Sigmoid colon (tissue), 7 donors: ENCODE measurements around the gene BTBD19. TPM values are rescaled to one million over a fixed set of nuclear protein-coding genes. Genes with fewer than 3 reads are reported as not detected.

Experiments
- DNase-seq: peaks from one replicate; pipeline ENCODE4 v3.0.0-alpha.2; 2019
- H3K27ac ChIP-seq, 4 donors: fragments of 200-600 bp; sonication (generic); one replicate each; pipeline ENCODE4 v1.5.1; 2016 to 2019; ENCODE audit warnings: mild to moderate bottlenecking in 1 of 4
- H3K27me3 ChIP-seq, 3 donors: fragments of 200-600 bp; sonication (generic); one replicate each; pipeline ENCODE4 v1.5.1; 2019; ENCODE audit warnings: mild to moderate bottlenecking in 1 of 3
- H3K36me3 ChIP-seq, 4 donors: fragments of 200-600 bp; sonication (generic); one replicate each; pipeline ENCODE4 v1.5.1; 2016 to 2019
- H3K4me1 ChIP-seq, 4 donors: fragments of 200-600 bp; sonication (generic); one replicate each; pipeline ENCODE4 v1.5.1; 2017 to 2019
- H3K4me3 ChIP-seq, 4 donors: fragments of 200-600 bp; sonication (generic); one replicate each; pipeline ENCODE4 v1.5.1; 2017 to 2019; ENCODE audit warnings: mild to moderate bottlenecking in 2 of 4, moderate library complexity in 1 of 4
- H3K9me3 ChIP-seq, 4 donors: fragments of 200-600 bp in 3 of 4; sonication (generic) in 3 of 4; one replicate each; pipeline versions ENCODE4 v1.5.1 to v1.6.1; 2013 to 2019
- CTCF ChIP-seq, 4 experiments: fragments of 450-650 bp in 3 of 4; fragments of 200-600 bp in 1 of 4; IDR thresholded peaks; one replicate each; pipeline ENCODE4 v1.5.1; 2016 to 2019; ENCODE audit warnings: antibody characterized with exemption in 4 of 4, mild to moderate bottlenecking in 3 of 4, moderate library complexity in 2 of 4
- EP300 ChIP-seq, 4 donors: sonication (generic); formaldehyde crosslinking; IDR thresholded peaks; one replicate each; pipeline ENCODE4 v1.6.1; 2017; ENCODE audit warnings: antibody characterized with exemption in 4 of 4
- POLR2A ChIP-seq, 2 donors: fragments of 450-650 bp; IDR thresholded peaks; one replicate each; pipeline ENCODE4 v1.6.1; 2016; ENCODE audit warnings: antibody characterized with exemption in 2 of 2, mild to moderate bottlenecking in 2 of 2, moderate library complexity in 2 of 2
- POLR2AphosphoS5 ChIP-seq, 4 donors: sonication (generic); formaldehyde crosslinking; IDR thresholded peaks; one replicate each; pipeline ENCODE4 v1.6.1; 2017; ENCODE audit warnings: antibody characterized with exemption in 4 of 4
- WGBS, 2 donors: extraction: QIAGEN DNeasy Blood & Tissue Kit; methylation state at CpG; one replicate each; pipeline ENCODE4 v1.1.7; 2013; 5-methylcytosine and 5-hydroxymethylcytosine counted together
- intact Hi-C: fragments of 100-400 bp; cut with DNase I; formaldehyde crosslinking; loops from one replicate; pipeline ENCODE4 v1.15.1; 2023
- polyA plus RNA-seq, 3 donors: library from polyadenylated mRNA; stranded (reverse); fragments of 200-250 nt; gene quantifications; one replicate each; pipeline ENCODE4 v1.2.3, GENCODE V29; 2013
- total RNA-seq, 4 donors: library from RNA; depleted of rRNA; stranded (reverse); fragments of >200 nt; gene quantifications; one replicate each; pipeline ENCODE4 v1.1.0, GENCODE V29; 2016
- donor health status: healthy with polysubstance abuse.
- donor health status: Bipolar disorder and iron deficiency.
- donor health status: healthy.

BTBD19 gene
- total and polyA plus RNA-seq, 7 donors, result 0.60 to 9.4 (median 2.8) TPM; not detected in 1

- Histone ChIP-seq H3K36me3 (peaks cover 0 to 10% (median 0%) of the 10 kb centered on the region in 4 donors), H3K27ac (no peak overlapping the region), H3K27me3 (no peaks in the 10 kb centered on the region), H3K4me3 (no peak overlapping the region), H3K4me1 (no peaks in the 10 kb centered on the region), H3K9me3 (no peaks in the 10 kb centered on the region)
- intact Hi-C loops, result no loop called here
- WGBS, 2 donors, result 77 to 87% methylated on average over 2 of the region's 2 CpGs
- DNase-seq, result no peak
- TF ChIP-seq EP300 (IDR thresholded peaks at IDR 0.05) (no peak), CTCF (IDR thresholded peaks at IDR 0.05) (no peak), POLR2AphosphoS5 (IDR thresholded peaks at IDR 0.05) (no peak)
Measured at GRCh38 chr1:44849575-44850132, 41.3 kb downstream of the BTBD19 start.

- DNase-seq, result no peak
- H3K9me3 ChIP-seq, result no peaks in the 10 kb centered on the region
- H3K4me1 ChIP-seq, result no peaks in the 10 kb centered on the region
- no peaks in the 10 kb centered on the region for H3K27me3 ChIP-seq
- H3K4me3 ChIP-seq, result no peak overlapping the region
- peaks cover 0 to 10% (median 0%) of the 10 kb centered on the region in 4 donors for H3K36me3 ChIP-seq
- no peak overlapping the region for H3K27ac ChIP-seq
- intact Hi-C loops, result no loop called here
- WGBS, 2 donors, result 94 to 95% methylated on average over 1 of the region's 1 CpG
- TF ChIP-seq POLR2A (IDR thresholded peaks at IDR 0.05) (no peak), EP300 (IDR thresholded peaks at IDR 0.05) (no peak), POLR2AphosphoS5 (IDR thresholded peaks at IDR 0.05) (no peak)
Measured at GRCh38 chr1:44851308-44851707, 43.0 kb downstream of the BTBD19 start.

GRCh38 chr1:44853201-44853600 is 44.9 kb downstream of the BTBD19 start:
- 98% methylated on average over 6 of the region's 6 CpGs for WGBS, 2 donors
- peaks cover 0 to 23% (median 5%) of the 10 kb centered on the region in 4 donors for H3K36me3 ChIP-seq
- TF ChIP-seq POLR2A (IDR thresholded peaks at IDR 0.05), result no peak
- no peak for TF ChIP-seq POLR2AphosphoS5 (IDR thresholded peaks at IDR 0.05)
- no peak for TF ChIP-seq EP300 (IDR thresholded peaks at IDR 0.05)

GRCh38 chr1:44854970-44855369 is 46.6 kb downstream of the BTBD19 start:
- Histone ChIP-seq H3K36me3 (peaks cover 0 to 23% (median 5%) of the 10 kb centered on the region in 4 donors), H3K4me1 (no peaks in the 10 kb centered on the region), H3K4me3 (no peak overlapping the region), H3K27ac (no peak overlapping the region), H3K9me3 (no peaks in the 10 kb centered on the region), H3K27me3 (no peaks in the 10 kb centered on the region)
- no peak for DNase-seq
- whole genome bisulfite sequencing, 2 donors, result 91 to 95% methylated on average over 1 of the region's 1 CpG
- intact Hi-C loops, result no loop called here
- no peak for TF ChIP-seq EP300 (IDR thresholded peaks at IDR 0.05)
- no peak for TF ChIP-seq CTCF (IDR thresholded peaks at IDR 0.05)
- TF ChIP-seq POLR2A (IDR thresholded peaks at IDR 0.05), result no peak
- no peak for TF ChIP-seq POLR2AphosphoS5 (IDR thresholded peaks at IDR 0.05)

More at GRCh38 chr1:44853201-44853600, 44.9 kb downstream of the BTBD19 start:
- intact Hi-C loops, result no loop called here
- Histone ChIP-seq H3K9me3 (no peaks in the 10 kb centered on the region), H3K27me3 (no peaks in the 10 kb centered on the region), H3K27ac (no peak overlapping the region), H3K4me1 (no peaks in the 10 kb centered on the region), H3K4me3 (no peak overlapping the region)
- no peak for DNase-seq

GRCh38 chr1:44855742-44856141 is 47.4 kb downstream of the BTBD19 start:
- Histone ChIP-seq H3K36me3 (peaks cover 0 to 16% (median 5%) of the 10 kb centered on the region in 4 donors), H3K27me3 (no peaks in the 10 kb centered on the region), H3K4me1 (no peaks in the 10 kb centered on the region), H3K4me3 (no peak overlapping the region), H3K9me3 (no peaks in the 10 kb centered on the region), H3K27ac (no peak overlapping the region)
- no peak for DNase-seq
- TF ChIP-seq POLR2A (IDR thresholded peaks at IDR 0.05) (no peak), CTCF (IDR thresholded peaks at IDR 0.05) (no peak)
- 76 to 81% methylated on average over 7 of the region's 7 CpGs for WGBS, 2 donors
- intact Hi-C loops, result no loop called here

- Histone ChIP-seq H3K27me3 (no peaks in the 10 kb centered on the region), H3K4me3 (no peak overlapping the region), H3K9me3 (no peaks in the 10 kb centered on the region), H3K27ac (no peak overlapping the region), H3K4me1 (no peaks in the 10 kb centered on the region), H3K36me3 (peaks cover 0 to 14% (median 5%) of the 10 kb centered on the region in 4 donors)
- intact Hi-C loops, result no loop called here
- 96 to 97% methylated on average over 7 of the region's 7 CpGs for WGBS, 2 donors
- no peak for DNase-seq
- no peak for TF ChIP-seq EP300 (IDR thresholded peaks at IDR 0.05)
- TF ChIP-seq CTCF (IDR thresholded peaks at IDR 0.05), result no peak
- no peak for TF ChIP-seq POLR2A (IDR thresholded peaks at IDR 0.05)
- no peak for TF ChIP-seq POLR2AphosphoS5 (IDR thresholded peaks at IDR 0.05)
Measured at GRCh38 chr1:44857446-44857845, 49.1 kb downstream of the BTBD19 start.
